Medulla oblongata (tissue), 1 donor: ENCODE results near the gene NUFIP1.
"Not testable (repeated sequence)": the region's sequence is repeated elsewhere in the genome, so short reads cannot be mapped to it uniquely, and the experiment has no call there.

Experiments used
- DNase-seq: peaks from one replicate; pipeline ENCODE4 v3.0.0-alpha.2; 2015; ENCODE audit errors: extremely low spot score

NUFIP1 gene

GRCh38 chr13:44920013-44920412 lies 69.3 kb downstream of the NUFIP1 start:
- no peak for DNase-seq

GRCh38 chr13:44919104-44919804 lies 70.0 kb downstream of the NUFIP1 start:
- no peak for DNase-seq

DNA sequence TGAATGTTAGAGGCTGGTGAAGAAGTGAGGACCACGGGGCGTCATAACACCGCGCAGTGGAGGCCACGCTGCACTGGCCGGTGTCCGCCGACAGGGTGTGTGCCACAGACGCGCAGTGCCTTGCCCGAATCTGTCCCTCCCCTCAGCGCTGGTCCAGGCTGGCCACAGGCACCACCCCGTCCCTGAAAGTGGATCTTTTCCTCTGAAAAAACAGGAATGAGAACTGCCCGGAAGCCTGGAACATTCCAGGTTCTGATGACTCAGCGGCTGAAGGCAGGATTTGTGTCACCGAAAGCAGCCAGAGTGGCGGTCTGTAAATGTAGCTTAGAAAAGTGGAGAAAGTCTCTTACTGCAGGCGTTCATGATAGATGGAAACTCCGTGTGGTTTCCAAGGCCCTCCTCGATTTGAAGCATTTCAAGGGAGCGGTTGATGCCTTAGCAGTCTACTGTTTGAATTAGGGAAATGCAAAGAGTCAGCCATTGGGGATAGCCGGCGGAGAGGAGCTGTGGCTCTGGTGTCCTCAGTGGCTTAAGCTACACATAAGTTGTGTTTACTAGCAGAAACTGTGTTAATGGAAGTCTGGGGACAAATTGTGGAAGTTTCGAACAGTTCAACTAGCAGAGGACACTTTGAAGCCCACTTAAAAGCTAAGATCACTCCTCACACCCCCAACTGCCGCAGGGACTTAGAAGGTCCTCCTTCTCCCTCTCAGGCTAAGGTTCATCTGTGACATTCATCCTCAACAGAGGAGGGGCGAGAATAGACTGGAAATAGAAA lies 70.8 kb downstream of the NUFIP1 start:
- no peak for DNase-seq

- peak; percentile 99 for DNase-seq
Observed at GRCh38 chr13:44917589-44918325, 71.5 kb downstream of the NUFIP1 start.

DNA sequence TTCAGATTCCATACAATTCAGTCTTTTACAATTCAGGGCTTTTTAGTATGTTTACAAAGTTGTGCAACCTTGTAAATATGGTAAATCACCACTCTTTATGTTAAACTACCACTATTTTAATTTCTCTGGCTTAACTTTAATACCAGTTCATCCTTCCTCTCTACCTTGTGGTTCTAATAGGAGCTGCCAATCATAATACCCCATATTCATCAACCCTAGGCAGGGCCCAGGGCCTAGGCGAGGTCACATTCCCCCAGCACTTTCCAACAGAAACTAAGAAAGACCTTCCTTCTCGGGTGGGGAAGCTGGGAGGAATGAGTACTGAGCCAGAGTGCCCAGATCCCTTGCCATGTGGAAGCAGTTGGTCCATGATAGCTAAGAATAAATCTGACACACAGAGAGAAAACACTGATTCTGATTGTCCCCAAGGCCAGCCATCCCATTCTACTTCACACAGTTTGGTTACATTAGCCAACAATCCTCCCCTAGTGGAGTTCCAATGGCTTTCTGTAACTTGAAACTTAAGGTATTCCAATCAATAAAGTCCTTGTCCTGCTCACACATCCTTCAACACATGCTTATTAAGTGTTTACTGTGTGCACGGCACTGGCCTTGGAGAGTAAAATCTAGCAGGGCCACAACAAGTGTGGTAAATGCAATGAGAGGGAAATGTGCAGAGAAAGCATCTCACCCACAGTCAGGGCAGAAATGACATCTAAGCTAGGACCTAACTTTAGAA lies 76.8 kb downstream of the NUFIP1 start:
- no peak for DNase-seq

DNA sequence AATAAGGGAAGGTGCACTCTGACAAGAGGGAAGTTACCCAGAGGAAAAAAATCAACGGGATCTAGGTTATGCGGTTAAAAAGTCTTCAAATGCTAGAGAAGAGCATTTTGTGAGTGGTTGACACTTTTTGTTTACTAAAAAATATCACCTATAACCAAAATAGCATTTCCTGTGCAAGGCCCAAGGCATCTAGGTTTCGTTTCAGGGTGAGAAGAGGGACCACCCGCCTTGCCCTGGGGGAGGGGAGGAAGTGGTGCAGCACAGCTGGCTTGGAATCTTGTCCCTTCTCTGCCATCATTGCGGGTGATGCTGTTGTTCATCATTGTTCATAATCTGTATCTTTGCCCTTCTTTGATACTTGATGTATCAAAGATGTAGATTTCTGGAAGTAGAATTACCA lies 80.6 kb downstream of the NUFIP1 start:
- DNase-seq = no peak

DNA sequence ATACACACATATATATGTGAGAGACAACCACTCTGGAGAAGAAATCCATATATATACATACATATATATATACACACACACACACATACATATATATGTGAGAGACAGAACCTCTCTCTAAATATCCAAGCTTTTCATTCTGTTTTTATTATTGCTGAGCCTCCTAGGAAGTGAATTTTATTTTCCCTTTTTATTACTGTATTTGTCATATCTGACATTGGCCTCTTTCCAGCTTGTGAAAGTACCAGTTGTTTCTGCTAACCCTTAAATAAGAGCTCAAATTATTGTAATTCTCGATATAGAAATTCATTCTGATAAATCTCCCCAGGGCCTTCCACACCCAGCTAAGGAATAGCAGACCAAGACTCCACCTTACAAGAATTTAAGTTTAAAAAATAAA lies 81.0 kb downstream of the NUFIP1 start:
- DNase-seq = no peak

GRCh38 chr13:44906713-44907112 lies 82.6 kb downstream of the NUFIP1 start:
- peak; percentile 83 for DNase-seq

DNA sequence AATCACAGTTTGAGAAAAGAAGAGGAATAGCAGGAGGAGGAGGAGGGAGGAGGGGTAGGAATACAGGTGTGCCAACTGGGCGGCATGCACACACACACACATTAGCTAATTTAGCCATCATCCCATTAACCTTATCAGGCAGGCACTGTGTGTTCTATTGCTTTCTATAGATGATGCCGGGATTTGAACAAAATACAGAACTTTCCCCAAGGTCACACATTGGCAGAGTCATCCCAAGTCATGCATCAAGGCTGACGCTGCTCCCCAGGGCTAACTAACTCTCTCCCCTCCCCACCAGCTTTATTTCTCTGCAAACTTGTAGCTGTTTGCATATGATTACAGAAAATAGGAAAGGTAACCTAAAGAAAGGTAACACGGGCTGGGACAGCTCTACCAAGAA lies 83.0 kb downstream of the NUFIP1 start:
- DNase-seq = no peak

DNA sequence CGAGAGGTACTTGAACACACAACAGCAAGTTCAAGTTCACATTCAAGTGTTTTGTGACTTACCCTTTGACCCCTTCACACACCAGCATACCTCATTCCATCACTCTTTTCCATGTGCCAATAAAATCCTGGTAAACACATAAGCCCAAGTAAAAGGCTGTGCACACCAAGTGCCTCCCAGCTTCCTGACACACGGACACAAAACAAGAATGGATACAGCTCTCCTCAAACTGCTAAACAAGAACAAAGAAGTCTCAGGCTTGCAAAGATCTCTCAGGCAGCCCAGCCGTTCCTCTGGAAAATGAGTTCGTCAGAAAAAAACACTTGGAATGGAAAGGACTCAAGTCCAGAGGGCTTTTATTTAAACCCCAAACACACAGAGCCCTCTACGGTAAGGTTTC lies 83.7 kb downstream of the NUFIP1 start:
- DNase-seq = peak; percentile 9

DNA sequence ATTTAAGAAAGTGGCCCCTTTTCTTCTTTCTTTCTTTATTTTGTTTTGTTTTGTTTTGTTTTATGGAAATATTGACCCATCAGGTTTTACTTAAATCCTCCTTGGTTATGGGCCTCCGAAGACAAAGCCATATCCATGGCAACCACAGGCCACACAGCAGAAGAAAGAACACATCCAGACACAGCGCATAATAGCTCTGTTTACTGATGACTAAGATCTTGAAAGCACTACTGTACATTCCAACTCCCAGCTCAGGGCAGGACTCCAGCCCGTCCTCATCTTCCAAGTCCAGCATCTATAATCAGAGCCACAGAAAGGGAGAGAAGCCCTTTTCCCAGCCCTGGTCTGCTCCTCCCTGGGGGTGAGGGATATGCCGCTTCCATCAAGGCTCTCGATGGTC lies 84.3 kb downstream of the NUFIP1 start:
- DNase-seq = peak; percentile 52

GRCh38 chr13:44903574-44903985 lies 85.7 kb downstream of the NUFIP1 start:
- peak; percentile 79 for DNase-seq

DNA sequence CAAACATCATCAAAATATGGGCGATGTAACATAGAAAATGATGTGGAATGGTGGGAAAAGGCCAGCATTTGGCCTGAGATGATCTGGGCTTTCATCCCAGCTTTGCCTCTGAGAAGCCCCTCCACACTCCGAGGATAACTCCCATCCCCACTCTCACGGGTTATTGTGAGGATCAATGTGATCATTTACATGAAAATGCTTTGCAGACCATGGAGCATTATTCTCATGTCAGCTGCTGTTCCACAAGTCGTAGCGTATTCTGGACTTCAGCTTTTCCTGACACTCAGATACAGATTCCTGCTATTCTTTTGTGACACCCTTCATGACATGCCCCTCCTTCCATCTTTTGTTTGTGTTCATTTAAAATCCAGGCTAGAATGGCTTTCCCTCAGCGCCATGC lies 86.5 kb downstream of the NUFIP1 start:
- no peak for DNase-seq

DNA sequence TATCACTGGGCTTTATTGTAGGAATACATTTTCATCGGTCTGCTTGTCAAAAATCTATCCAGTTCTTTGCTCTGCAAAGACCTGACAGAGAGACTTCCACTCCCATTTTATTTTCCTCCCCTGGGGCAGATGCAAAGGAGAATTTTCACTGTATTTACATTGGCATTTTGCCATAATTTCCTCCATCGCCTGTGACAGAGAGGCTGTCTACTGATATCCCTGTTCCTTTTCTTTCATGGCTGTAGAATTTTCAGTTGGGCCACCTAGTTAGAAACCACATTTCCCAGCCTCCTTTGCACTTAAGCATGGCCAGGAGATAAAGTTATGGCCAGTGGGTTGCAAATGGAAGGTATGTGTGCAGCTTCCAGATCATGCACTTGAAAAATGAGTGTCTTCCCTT lies 89.3 kb downstream of the NUFIP1 start:
- no peak for DNase-seq

- DNase-seq = not testable (repeated sequence)
Observed at GRCh38 chr13:44898308-44898707, 91.0 kb downstream of the NUFIP1 start.

DNA sequence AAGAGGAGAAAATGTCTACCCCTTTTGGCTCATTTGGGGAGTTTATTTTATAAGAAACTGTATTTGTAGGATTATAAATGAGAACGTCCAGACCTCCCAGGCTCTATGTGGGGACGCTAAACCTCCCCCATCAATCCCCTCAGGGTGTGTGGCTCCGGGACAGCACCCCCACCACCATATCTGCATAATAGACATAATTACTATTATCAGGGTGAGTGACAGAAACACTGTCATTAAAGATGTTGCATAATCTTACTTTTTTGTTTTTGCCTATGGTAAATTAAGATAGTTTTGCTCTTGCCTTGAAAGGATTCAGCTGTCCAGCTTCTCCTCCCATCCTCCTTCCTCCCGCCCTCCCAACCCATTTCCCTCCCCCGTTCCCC lies 93.3 kb downstream of the NUFIP1 start:
- no peak for DNase-seq

DNA sequence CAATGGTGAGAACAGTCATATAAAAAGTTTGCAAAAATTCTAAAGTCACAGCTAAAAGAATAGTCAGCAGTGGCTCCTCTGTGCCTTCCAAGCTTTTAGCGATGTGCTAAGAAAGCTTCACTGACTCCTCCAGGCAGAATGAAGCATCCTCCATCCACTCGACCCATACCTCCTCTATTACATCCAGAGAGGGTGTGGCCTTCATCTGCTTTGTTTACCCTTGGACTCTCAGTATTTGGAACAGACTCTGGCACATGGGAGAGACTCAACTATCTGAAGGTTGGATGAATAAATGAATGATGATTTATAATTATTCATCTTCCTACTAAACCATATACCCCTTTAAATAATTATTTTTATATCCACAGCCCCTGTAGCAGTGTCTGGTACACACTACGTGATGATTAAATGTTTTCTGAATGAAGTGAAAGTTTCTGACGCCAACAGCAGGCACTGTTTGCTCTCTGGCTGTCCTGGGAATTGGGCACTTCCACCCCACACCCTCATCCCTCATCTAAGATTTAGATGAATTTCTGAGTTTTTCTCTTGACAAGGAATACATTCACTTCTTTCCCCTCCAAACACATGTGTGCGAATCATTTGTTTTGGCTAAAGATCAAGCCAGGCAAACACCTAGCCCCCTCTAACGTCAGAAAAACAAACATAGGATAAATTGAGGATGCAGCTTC lies 93.9 kb downstream of the NUFIP1 start:
- no peak for DNase-seq

- no peak for DNase-seq
Observed at GRCh38 chr13:44894001-44894770, 95.1 kb downstream of the NUFIP1 start.
